Renal cortical epithelial cell (primary cell): ENCODE data around the gene RDH13. TPM values are rescaled to one million over a fixed set of nuclear protein-coding genes. Genes with fewer than 3 reads are reported as not detected.
"Not testable (repeated sequence)": the region's sequence is repeated elsewhere in the genome, so short reads cannot be mapped to it uniquely, and the experiment has no call there.

Experiments used
- DNase-seq: peaks from one replicate; pipeline ENCODE4 v3.0.0-alpha.2; 2011; ENCODE audit warnings: low read depth
- total RNA-seq: library from RNA; depleted of rRNA; stranded (reverse); fragments of >200 nt; gene quantifications from 2 replicates; pipeline ENCODE4 v1.2.3, GENCODE V29; 2014

Gene RDH13
- total RNA-seq, 1 donor from 2014 or later: 19.9 TPM

DNA sequence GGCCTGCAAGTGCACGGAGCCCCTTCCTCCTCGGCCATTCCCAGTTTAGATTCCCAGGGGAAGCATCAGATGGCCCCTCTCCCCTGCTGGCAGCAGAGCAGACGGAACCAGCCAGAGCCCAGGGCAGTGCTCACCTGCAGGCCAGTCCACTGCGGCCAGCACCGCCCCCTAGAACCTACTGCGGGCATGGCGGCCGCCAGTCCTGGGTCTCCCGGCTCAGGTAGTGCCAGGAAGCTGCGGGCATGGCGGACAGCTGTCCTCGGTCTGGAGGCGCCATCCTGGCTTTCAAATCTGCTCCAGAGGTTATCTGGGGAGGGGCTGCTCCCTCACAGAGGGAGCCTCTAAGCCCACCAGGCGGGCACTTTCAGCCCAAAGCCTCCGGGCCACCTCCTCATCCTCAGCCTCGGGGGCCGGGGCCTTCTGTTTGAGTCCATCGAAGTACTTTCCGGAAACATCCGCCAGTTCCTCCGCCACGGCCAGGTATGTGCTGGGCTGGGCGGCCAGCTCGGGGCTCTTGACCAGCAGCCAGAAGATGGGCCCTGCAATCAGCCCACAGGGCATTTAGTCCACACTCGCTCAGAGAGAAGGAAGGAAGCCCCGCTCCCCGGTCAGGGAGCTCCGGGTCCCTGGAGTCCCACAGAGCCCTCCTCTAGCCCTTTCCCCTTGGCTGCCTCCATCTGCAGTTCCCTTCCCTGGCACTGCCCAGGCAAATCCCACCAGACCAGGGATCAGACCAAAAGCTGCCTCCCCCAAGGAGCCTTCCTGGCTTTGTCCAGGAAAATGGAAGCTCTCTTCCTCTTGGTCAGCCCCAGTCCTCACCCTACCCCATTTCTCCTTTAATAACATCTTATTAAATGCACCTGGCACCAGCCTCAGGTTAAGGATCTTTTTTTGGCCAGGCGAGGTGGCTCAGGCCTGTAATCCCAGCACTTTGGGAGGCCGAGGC lies 17.9 kb downstream of the RDH13 start:
- no peak for DNase-seq

DNA sequence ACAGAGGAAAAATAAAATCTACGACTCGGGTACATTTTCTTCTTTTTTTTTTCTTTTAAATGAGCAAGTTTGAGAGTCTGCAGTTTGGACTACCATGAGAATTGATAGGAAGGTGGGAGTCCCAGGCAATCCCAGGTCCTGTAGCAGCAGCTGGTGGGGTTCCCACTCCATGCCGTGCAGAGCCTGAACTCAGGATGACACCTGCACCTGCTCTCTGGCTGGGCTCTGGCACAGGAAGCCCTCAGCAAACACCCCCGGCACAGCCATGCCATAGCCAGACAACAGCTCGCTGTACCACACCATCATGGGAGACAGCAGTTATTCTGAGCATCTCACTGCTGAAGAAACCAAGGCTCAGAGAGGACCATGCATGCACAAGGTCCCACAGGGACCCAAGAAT lies 18.7 kb downstream of the RDH13 start:
- DNase-seq: no peak

DNA sequence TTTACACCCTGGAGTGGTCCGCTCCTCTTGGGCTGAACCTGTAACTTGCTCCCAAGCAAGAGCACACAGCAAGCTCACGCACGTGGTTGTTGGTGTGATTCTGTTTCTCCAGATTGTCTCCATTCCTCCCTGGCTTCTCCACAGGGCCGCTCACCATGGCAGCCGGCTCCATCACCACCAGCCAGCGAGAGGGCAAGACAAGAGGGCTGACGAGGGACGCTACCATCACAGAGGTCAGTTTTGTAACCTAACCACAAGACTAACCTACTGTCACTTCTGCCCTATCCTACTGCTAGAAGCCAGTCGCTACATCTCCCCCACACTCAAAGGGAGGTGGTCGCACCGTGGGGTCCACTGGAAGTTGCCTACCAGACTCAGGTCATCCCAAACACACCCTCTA lies 20.3 kb downstream of the RDH13 start:
- no peak for DNase-seq

DNA sequence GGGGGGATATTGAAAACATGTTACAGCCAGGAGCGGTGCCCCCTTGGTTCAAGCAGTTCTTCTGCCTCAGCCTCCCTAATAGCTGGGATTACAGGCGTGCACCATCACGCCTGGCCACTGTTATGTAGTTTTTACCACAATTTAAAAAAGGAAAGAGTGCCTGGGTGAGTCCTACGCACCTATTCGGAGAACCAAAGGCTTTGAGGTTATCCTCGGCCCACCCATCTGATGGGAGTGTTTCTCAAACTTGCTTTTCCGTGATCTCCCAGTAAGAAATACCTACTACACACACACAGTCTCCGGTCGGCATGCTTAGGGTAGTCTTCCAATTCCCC lies 20.6 kb downstream of the RDH13 start:
- no peak for DNase-seq

DNA sequence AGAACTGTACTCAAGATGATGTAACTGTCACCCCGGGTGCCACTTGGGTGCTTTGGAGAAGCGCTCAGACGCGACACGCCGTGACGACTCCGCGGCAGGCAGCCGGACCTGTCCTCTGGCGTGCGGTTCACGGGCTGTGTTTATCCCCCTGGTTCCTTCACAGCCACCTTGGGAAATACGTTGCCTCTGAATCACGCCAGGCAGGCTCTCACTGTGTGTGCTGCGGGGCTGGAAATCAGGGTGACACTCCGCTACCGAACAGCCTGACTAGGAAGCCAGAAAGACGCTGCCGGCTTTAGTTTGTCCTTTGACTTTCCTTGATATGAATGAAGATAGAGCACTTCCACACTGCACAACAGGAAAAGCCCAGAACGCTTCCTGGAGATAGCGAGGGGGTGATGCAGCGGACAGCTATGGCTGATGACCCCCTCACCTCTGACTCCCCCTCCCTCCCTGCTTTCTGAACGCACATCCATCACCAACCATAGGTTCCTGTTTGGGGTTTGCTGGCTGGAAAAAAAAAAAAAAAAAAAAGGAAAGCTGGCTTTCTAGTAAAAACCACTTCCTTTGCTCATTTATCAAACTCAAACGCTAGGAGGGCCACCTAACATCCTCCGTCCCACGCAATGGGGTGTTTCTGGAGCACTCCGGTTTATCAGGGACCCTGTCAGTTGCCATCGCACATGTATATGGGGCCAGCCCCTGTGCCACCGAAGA lies 21.2 kb downstream of the RDH13 start:
- no peak for DNase-seq

DNA sequence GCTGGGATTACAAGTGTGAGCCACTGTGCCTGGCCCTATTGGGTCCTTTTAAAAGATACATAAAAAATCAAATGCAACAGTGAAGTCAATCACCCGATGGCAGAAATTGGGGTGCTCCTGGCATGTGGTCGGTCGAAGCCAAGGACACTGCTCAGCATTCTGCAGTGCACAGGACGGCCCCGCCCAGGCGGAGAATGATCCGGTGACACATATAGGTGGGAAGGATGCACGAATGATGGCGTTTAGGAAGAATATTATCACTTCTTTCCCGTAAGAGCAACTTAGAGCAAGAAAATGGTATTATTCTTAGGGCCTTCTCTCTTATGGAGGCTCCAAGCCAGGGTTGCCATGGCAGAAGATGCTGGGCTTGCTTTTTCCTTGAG lies 21.7 kb downstream of the RDH13 start:
- DNase-seq: no peak

DNA sequence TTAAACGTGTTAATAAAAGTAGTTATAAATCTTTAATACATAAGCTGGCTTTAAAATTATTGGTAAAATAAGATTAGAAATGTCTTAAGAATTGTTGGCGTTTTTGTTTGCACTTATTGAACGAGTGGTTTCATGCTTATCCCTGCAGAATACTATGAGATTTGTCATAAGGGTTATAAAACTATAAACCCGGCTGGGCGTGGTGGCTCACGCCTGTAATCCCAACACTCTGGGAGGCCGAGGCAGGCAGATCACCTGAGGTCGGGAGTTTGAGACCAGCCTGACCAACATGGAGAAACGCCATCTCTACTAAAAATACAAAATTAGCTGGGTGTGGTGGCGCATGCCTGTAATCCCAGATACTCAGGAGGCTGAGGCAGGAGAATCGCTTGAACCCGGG lies 22.3 kb downstream of the RDH13 start:
- DNase-seq: not testable (repeated sequence)

DNA sequence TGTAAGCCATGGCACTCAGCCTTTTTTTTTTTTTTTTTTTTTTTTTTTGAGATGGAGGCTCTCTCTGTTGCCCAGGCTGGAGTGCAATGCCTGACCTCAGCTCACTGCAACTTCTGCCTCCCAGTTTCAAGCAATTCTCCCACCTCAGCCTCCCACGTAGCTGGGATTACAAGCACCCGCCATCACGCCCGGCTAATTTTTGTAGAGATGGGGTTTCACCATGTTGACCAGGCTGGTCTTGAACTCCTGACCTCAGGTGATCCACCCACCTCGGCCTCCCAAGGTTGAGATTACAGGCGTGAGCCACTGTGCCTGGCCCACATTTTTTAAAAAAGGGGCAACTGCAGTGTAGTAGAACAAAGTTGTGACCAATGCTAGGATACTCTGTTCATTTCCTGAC lies 25.3 kb downstream of the RDH13 start:
- not testable (repeated sequence) for DNase-seq

DNA sequence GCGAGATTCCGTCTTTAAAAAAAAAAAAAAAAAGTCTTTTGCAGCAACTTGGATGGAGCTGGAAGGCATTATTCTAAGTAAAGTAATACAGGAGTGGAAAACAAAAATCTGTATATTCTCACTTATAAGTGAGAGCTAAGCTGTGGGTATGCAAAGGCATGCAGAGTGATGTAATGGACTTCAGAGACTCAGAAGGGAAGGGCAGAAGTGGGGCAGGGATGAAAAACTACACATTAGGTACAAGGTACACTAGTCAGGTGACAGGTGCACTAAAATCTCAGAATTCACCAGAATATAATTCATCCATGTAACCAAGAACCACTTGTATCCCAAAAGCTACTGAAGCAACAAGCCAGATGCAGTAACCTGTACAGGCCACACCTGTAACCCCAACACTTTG lies 26.9 kb downstream of the RDH13 start:
- DNase-seq: no peak

DNA sequence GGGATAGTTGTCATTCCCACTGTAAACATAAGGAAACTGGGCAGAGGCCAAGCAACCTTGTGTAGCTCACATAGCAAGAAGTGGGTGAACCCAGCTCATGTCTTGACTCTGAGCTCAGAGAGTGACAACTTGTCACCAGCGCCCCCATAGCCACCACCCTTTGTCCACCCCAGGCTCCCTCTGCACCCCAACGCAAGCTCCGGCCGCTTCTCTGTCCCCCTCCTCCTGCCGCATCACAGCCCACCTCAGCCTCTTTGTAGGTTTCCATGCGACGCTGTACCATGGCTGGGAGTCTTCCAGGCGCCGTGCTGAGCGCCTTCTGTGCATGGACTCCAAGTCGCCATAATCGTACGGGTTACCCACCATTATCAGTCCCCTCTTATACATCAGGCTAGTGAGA lies 28.2 kb downstream of the RDH13 start:
- DNase-seq: no peak

DNA sequence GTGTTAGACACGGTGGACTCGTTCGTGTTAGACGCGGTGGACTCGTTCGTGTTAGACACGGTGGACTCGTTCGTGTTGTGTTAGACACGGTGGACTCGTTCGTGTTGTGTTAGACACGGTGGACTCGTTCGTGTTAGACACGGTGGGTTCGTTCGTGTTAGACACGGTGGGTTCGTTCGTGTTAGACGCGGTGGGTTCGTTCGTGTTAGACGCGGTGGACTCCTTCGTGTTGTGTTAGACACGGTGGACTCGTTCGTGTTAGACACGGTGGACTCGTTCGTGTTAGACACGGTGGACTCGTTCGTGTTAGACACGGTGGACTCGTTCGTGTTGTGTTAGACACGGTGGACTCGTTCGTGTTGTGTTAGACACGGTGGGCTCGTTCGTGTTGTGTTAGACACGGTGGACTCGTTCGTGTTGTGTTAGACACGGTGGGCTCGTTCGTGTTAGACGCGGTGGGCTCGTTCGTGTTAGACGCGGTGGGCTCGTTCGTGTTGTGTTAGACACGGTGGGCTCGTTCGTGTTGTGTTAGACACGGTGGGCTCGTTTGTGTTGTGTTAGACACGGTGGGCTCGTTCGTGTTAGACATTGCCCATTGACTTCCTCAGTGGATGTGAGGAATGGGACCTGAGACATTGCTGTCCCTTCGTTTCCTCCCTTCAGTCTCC lies 29.8 kb downstream of the RDH13 start:
- DNase-seq: not testable (repeated sequence)

DNA sequence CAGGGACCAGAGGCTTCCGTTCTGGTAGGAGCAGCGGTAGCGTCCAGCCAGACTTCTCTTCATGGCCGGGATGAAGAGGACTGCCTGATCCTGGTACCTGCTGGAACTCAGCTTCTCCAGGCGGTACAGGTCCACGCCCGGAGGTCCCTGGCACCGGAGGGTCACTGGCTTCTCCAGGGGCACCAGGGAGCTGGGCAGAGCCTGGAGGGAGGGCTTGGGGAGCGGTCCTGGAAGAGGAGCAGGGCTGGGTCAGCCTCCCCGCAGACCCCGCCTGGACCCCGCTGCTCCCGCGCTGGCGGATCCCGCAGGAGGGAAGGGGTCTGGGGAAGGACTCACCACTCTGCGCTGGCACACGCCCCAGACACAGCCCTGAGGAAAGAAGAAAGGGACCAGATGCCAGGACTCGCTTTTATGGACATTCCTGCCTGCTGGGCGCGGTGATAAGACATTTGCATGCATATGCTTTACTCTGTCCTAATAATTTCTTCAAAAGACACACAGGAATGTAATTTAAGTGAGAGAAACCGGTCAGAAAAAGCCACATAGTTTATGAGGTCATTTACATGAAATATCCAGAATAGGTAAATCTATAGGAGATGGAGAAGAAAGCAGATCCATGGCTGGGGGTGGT lies 30.7 kb downstream of the RDH13 start:
- no peak for DNase-seq

DNA sequence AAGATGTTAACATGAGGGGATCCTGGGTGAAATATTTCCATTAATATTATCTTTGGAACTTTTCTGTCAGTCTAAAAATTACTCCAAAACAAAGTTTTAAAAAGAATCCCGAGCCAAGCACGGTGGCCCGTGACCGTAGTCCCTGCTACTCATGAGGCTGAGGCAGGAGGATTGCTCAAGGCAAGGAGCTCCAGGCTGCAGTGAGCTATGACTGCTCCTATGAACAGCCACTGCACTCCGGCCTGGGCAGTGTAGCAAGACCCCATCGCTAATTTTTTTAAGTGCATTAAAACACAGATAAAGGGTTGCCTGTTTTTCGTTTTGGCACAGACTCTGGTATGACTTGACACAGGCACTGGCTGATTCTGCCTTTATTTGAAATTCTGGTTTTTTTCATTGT lies 31.8 kb downstream of the RDH13 start:
- DNase-seq: no peak

DNA sequence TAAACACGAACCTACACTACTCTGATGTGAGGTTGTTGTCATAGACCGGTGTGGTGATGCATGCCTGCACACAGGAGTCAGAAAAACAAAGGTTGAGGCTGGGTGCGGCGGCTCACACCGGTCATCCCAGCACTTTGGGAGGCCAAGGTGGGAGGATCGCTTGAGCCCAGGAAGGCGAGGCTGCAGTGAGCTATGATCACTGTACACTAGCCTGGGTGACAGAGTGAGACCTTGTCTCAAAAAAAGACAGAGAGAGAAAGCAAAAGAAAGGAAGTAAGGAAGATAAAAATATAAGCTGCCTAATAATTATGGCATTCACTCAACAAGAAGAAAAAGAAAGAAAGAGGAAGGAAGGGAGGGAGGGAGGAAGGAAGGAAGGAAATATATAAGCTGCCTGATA lies 34.2 kb downstream of the RDH13 start:
- no peak for DNase-seq

DNA sequence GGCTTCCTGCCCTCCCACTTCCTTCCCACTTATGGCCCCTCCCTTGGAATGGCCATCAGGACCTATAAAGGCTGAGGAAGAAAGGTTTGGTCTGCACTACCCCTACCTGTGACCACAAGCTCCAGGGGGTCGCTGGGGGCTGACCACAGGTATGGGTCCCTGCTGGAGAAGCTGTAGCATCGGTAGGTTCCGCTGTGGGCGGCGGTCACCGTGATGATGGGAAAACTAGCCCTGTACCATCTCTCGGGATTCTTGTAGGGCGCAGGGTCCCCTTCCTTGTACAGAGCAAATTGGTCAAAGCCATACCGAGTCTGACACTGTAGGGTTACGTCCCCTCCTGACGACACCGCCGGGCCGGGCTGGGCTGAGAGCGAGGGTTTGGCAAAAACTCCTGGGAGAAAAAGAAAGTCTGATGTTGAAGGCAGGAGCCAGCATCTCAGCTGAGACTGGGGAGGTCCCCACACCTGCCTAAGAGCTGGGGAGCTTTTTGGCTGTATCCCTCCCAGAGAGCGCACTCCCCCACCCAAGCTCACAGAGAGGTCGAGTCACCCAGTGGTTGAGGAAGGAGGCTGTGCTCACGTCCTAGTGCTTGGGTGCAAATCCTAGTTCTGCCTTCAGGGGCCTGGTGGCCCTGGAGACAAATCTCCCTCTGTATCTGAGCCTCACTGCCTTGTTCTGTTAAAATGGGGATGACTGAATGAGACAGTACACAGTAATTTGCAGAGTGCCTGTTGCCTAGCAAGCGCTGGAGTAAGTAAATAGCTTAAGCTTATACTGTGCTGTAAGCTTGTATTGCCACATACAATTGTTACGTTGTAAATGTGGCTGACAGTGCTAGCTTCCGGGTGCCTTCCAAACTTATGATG lies 35.2 kb downstream of the RDH13 start:
- DNase-seq: no peak

DNA sequence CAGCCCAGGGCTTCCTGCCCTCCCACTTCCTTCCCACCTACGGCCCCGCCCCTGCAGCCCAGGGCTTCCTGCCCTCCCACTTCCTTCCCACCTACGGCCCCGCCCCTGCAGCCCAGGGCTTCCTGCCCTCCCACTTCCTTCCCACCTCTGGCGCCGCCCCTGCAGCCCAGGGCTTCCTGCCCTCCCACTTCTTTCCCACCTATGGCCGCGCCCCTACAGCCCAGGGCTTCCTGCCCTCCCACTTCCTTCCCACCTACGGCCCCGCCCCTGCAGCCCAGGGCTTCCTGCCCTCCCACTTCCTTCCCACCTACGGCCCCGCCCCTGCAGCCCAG lies 35.8 kb downstream of the RDH13 start:
- not testable (repeated sequence) for DNase-seq

DNA sequence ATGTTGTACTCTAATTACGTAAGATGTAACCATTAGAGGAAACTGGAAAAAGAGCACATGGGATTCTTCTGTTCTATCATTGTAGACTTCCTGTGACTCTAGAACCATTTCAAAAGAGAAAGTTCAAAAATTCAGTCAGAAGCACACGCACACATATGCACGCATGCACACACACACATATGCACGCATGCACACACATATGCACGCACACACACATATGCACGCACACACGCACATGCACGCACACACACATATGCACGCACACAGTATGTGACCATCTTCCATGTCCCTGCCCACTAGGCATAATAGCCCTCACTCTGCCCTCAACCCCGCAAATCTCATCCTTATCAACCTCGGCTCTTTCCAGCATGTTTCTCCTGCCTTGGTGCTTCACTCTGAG lies 38.8 kb downstream of the RDH13 start:
- no peak for DNase-seq

DNA sequence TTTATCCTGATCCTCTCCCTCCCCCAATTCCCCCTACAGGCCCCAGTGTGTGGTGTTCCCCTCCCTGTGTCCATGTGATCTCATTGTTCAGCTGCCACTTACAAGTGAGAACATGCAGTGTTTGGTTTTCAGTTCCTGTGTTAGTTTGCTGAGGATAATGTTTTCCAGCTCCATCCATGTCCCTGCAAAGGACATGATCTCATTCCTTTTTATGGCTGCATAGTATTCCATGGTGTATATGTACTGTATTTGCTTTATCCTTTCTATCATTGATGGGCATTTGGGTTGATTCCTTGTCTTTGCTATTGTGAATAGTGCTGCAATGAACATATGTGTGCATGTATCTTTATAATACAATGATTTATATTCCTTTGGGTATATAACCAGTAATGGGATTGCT lies 42.6 kb downstream of the RDH13 start:
- not testable (repeated sequence) for DNase-seq

DNA sequence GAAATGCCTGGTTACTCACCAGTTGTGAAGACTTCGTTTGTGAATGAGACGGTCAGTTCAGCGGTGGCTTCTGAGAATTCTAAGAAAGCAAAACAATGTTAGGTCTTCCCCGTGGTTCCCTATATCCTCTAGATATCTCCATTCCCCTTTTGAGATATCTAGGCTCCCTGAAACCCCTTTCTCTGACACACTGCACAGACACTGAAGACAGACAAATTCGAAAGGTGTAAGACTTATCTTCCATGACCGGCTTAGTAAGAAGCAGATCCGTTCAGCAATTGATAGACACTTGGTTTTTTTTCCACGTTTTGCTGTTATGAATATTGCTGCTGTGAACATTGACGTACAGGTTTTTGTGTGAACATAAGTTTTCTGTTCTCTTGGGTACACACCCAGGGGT lies 44.3 kb downstream of the RDH13 start:
- DNase-seq: no peak

DNA sequence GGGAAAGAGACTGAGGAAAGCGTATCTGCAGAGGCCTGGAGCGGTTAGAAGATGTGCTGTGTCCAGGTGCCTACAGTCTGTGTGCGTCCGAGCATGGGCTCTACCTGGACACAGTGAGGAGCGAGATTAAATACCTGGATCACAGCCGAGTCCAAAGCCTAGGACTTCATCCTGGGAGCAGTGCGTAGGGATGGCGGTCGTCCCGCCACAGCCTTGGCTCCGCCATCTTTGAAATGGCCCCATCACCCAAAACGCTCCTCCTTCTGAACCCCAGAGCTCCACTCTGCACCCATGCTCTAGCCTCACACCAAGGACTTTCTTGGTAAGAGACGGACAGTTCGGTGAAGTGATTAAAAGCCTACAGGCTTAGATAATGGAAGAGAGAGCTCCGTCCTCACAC lies 44.7 kb downstream of the RDH13 start:
- no peak for DNase-seq

DNA sequence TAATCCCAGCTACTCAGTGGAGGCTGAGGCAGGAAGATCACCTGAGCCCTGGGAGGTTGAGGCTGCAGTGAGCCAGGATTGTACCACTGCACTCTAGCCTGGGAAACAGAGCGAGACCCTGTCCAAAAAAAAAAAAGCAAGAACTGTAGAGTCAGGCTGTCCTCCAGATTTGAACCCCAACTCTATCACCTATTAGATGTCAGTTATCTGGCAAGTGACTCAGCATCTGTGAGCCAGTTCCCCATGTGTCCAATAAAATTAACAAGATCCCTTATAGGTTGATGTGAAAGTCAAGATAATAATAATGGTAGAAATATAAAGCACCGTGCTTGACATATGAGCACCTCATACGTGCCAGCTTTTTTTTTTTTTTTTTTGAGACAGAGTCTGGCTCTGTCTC lies 46.9 kb downstream of the RDH13 start:
- no peak for DNase-seq

DNA sequence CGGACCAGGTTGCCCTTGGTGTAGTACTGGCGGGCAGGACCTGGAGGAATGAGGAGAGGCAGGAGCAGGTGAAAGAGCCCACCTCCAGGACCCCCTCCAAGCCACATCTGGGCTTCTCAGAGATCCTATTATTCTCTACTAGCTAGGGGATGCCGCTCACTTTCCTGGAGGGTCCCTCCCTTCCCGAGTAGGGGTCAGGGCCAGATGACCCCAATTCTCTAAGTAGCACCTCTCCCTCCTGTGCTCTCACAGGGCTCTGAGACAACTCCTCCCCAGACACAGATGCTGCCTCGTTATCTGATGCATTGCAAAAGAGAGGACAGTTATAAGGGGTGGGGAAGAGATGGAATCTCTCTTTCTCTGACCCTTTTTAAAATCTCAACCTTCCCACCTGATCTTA lies 47.8 kb downstream of the RDH13 start:
- DNase-seq: no peak
